Peyer's patch (tissue), 4 donors: ENCODE results near the gene NDUFS7. TPM values are rescaled to one million over a fixed set of nuclear protein-coding genes. Genes with fewer than 3 reads are reported as not detected.

Experiments used
- DNase-seq, 3 donors: peaks; one replicate each; pipeline ENCODE4 v3.0.0-alpha.2; 2017 to 2019
- H3K27ac ChIP-seq, 4 donors: fragments of 200-600 bp; sonication (generic); one replicate each; pipeline ENCODE4 v1.5.1; 2016 to 2019
- H3K27me3 ChIP-seq, 2 donors: fragments of 200-600 bp; sonication (generic); one replicate each; pipeline ENCODE4 v1.5.1; 2019
- H3K36me3 ChIP-seq, 3 donors: fragments of 200-600 bp; sonication (generic); one replicate each; pipeline ENCODE4 v1.5.1; 2016 to 2019
- H3K4me1 ChIP-seq, 4 donors: fragments of 200-600 bp; sonication (generic); one replicate each; pipeline ENCODE4 v1.5.1; 2016 to 2019
- H3K4me3 ChIP-seq, 4 donors: fragments of 200-600 bp; sonication (generic); 1 replicate in 3 of 4; 2 replicates in 1 of 4; pipeline ENCODE4 v1.5.1; 2016 to 2019; ENCODE audit warnings: mild to moderate bottlenecking in 1 of 4
- H3K9me3 ChIP-seq, 4 donors: fragments of 200-600 bp; sonication (generic); one replicate each; pipeline ENCODE4 v1.5.1; 2016 to 2019; ENCODE audit warnings: mild to moderate bottlenecking in 1 of 4
- POLR2A ChIP-seq, 2 donors: fragments of 450-650 bp; IDR thresholded peaks; one replicate each; pipeline ENCODE4 v1.5.1; 2017; ENCODE audit warnings: antibody characterized with exemption in 2 of 2, mild to moderate bottlenecking in 2 of 2, moderate library complexity in 2 of 2
- total RNA-seq, 4 donors: library from RNA; depleted of rRNA; stranded (reverse); fragments of >200 nt; gene quantifications; one replicate each; pipeline ENCODE4 v1.1.0, GENCODE V29; 2016
- TF ChIP-seq, protein P1 (sequence below), 6 experiments: fragments of 450-650 bp in 4 of 6; fragments of 200-600 bp in 2 of 6; sonication (generic) in 1 of 6; IDR thresholded peaks; one replicate each; pipeline ENCODE4 v1.5.1; 2017 to 2019; ENCODE audit warnings: antibody characterized with exemption in 6 of 6, mild to moderate bottlenecking in 3 of 6, moderate library complexity in 1 of 6

The NDUFS7 gene
- total RNA-seq, 4 donors from 2014 or later, result 99.9 to 165 (median 156) TPM

DNA sequence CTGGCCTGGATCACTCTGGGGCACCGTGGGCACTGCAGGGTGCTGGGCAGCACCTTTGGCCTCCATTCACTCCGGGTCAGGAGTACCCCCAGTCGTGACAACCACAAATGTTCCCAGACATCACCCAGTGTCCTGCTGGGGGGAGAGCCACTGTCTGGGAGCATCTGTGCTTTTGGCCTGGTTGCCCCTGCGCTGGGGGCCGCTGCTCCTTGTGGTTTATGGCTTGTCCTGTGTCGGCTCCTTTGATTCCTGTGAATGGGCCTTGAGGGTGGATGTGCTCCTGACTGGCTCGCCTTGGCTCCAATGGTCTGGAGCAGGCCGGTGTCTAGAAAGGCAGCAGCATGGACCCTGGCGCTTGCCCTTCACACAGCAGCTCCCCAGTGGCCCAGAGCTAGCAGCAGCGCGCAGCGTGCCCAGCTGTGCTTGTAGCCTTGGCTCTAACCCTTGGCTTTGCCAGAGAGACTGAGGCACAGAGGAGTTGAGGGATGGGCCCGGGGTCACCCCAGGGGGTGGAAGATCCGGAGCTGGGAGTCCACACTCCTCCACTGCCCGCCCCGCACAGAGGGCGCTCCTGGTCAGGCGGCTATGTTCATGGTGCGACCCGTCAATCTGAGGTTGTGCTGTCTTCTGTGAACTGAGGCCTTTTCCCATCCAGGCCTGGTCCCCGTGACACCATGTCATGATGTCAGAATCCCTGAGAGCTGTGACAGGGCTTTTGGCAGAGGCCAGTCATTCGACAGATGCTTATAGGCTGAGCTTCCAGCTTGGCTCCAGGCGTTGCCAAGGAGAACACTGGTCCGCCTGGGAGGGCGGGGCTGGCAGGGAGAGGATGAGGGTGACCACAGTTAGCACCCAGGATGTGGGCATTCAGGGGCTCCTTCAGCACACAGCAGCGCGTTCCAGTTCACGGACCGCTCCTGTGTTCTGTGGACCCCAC, 27.8 kb downstream of the NDUFS7 start:
- Histone ChIP-seq H3K36me3 (peaks cover 0 to 19% (median 0%) of the 10 kb centered on the region in 3 donors), H3K27ac (peak overlapping the region in 3 of 4 donors; percentile 18 to 57 (median 25)), H3K9me3 (no peaks in the 10 kb centered on the region), H3K4me3 (no peak overlapping the region), H3K27me3 (no peaks in the 10 kb centered on the region), H3K4me1 (peaks cover 18 to 73% (median 41%) of the 10 kb centered on the region in 4 donors)
- DNase-seq, result no peak
- TF ChIP-seq POLR2A (IDR thresholded peaks at IDR 0.05), result no peak
- TF ChIP-seq, protein P1, sequence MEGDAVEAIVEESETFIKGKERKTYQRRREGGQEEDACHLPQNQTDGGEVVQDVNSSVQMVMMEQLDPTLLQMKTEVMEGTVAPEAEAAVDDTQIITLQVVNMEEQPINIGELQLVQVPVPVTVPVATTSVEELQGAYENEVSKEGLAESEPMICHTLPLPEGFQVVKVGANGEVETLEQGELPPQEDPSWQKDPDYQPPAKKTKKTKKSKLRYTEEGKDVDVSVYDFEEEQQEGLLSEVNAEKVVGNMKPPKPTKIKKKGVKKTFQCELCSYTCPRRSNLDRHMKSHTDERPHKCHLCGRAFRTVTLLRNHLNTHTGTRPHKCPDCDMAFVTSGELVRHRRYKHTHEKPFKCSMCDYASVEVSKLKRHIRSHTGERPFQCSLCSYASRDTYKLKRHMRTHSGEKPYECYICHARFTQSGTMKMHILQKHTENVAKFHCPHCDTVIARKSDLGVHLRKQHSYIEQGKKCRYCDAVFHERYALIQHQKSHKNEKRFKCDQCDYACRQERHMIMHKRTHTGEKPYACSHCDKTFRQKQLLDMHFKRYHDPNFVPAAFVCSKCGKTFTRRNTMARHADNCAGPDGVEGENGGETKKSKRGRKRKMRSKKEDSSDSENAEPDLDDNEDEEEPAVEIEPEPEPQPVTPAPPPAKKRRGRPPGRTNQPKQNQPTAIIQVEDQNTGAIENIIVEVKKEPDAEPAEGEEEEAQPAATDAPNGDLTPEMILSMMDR (IDR thresholded peaks at IDR 0.05), result no peak

DNA sequence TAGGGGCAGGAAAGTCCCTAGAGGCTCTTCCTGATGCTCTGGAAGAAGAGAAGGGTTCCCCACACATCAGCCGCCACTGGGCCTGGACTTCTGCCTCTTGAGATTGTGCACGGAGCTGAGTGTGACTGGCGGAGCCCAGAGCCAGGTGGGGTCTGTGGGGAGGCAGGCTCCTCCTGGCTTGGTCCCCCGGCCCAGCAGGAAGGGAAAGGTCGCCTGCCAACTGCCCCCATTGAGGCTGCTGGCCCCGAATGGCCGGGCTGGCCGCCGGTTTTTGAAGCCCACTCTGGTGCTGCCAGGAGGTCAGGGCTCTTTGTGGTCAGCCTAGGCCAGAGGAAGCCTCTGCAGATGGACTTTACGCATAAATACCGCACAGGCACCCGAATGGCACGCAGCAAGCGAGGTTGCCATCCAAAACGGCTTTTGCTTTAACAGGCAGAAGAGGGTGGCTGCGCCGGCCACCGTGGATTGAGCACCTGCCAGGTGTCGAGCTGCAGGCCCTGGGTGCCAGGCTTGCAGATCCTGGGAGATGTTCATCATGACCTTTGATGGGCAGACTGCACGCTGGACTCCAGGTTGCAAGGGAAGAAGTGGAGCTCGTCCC, 28.7 kb downstream of the NDUFS7 start:
- no peaks in the 10 kb centered on the region for H3K9me3 ChIP-seq
- H3K36me3 ChIP-seq, result peaks cover 0 to 23% (median 0%) of the 10 kb centered on the region in 3 donors
- no peaks in the 10 kb centered on the region for H3K27me3 ChIP-seq
- peak overlapping the region in 1 of 4 donors; percentile 57 for H3K27ac ChIP-seq
- peaks cover 17 to 80% (median 41%) of the 10 kb centered on the region in 4 donors for H3K4me1 ChIP-seq
- no peak for TF ChIP-seq POLR2A (IDR thresholded peaks at IDR 0.05)
- TF ChIP-seq, protein P1 (IDR thresholded peaks at IDR 0.05), result no peak
- H3K4me3 ChIP-seq, result no peak overlapping the region
- DNase-seq, result no peak

DNA sequence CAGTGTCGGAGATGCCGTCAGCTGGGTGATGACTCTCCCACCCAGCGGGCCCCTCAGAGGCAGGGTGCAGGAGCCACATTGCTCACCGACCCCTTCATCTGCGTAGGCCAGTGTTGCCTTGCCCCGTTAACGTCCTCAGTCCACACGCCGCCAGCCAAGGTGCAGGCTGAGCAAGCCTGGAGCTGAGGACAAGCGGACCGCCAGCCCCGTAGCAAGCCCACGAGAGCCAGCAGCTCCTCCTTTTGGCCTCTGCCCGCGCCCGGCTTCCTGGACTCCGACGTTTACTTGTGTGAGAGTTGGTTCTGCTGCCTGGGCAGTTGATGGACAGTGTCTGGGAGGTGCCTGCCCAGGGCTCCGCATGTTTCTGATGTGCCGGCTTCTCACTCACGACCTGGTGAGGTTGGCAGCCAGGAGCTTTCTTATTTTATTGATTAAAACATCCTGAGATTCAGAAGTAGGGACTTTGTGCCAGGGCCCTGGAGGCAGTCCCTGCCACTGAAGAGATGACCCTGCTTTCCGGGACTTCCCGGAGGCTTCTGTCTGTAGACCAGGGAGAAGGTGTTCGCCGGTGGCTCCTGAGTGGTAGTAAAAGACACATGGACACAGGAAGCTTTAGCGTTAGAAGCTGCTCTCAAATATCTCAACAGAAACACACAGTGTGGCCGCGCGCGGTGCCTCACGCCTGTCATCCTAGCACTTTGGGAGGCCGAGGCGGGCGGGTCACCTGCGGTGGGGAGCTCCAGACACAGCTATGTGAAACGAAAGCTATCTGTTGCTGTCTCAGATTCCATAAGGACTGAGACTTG, 29.5 kb downstream of the NDUFS7 start:
- no peak for TF ChIP-seq POLR2A (IDR thresholded peaks at IDR 0.05)
- TF ChIP-seq, protein P1 (IDR thresholded peaks at IDR 0.05), result no peak
- DNase-seq, result no peak
- Histone ChIP-seq H3K4me1 (peaks cover 17 to 88% (median 41%) of the 10 kb centered on the region in 4 donors), H3K36me3 (peaks cover 0 to 31% (median 0%) of the 10 kb centered on the region in 3 donors), H3K27ac (no peak overlapping the region), H3K27me3 (no peaks in the 10 kb centered on the region), H3K4me3 (no peak overlapping the region), H3K9me3 (no peaks in the 10 kb centered on the region)

DNA sequence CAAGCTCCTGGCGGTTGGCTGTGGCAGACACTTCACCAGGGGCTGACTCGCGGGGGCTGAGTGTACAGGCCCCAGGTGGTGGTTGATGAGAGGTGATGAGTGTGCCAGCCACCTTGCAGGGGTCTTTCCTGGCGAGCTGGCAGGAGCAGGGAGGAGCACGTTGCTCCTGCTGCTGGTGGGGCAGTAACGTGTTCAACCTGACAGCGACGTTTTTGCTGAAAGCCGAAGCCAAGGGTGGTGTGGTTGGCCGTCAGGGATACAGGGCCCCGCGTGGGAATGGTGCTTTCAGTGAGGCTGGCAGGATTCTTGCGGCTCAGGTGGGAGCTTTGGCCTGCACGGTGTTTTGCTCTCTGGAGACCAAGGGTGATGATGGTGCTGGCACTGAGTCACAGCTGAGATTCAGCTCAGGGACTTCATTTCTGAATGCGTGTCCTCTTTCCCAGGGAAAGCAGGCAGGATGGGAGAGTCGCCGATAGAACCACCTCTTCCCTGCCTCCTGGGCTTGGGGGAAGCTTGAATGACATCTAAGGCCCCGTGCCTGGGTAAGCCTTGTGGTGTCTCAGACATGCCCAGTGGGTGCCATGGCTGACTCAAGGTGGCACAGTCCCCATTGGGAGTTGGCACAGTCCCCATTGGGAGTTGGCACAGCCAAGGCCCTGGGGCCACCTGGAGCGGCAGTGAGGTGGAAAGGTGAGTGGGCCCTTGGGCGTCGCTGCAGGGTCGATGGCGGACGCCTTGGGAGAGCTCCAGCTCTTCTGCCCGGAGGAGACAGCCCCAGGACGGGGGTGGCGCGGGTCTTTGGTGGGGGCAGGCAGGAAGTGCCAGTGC, 32.5 kb downstream of the NDUFS7 start:
- peaks cover 12 to 73% (median 21%) of the 10 kb centered on the region in 4 donors for H3K4me1 ChIP-seq
- peak overlapping the region in 2 of 4 donors; percentile 0 to 8 for H3K4me3 ChIP-seq
- no peak for DNase-seq
- peaks cover 0 to 54% (median 0%) of the 10 kb centered on the region in 3 donors for H3K36me3 ChIP-seq
- peak overlapping the region in 3 of 4 donors; percentile 55 to 80 (median 78) for H3K27ac ChIP-seq
- no peaks in the 10 kb centered on the region for H3K9me3 ChIP-seq
- no peak for TF ChIP-seq POLR2A (IDR thresholded peaks at IDR 0.05)
- TF ChIP-seq, protein P1 (IDR thresholded peaks at IDR 0.05), result no peak
- no peaks in the 10 kb centered on the region for H3K27me3 ChIP-seq
